ENCODE data around the gene LPP.

DNA sequence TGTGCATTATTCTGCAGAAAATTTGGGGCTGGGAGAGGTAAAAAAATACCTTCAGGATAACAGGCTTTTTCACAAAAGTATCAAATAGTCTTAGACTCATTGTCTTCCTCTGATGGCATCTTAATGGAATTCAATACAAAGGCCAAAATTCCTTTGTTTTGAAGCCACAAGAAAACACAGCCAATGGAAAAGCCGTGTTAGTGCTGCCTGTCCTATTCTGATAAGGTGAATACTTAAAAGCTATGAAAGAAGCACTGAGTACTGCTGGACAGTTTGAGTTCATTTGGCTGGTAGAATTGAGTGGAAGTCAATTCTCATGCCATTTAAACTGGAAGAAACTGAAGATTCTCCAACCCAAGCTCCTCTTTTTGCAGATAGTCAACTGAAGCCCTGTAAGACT lies 622.5 kb downstream of the LPP start:
- TF ChIP-seq, protein P1, sequence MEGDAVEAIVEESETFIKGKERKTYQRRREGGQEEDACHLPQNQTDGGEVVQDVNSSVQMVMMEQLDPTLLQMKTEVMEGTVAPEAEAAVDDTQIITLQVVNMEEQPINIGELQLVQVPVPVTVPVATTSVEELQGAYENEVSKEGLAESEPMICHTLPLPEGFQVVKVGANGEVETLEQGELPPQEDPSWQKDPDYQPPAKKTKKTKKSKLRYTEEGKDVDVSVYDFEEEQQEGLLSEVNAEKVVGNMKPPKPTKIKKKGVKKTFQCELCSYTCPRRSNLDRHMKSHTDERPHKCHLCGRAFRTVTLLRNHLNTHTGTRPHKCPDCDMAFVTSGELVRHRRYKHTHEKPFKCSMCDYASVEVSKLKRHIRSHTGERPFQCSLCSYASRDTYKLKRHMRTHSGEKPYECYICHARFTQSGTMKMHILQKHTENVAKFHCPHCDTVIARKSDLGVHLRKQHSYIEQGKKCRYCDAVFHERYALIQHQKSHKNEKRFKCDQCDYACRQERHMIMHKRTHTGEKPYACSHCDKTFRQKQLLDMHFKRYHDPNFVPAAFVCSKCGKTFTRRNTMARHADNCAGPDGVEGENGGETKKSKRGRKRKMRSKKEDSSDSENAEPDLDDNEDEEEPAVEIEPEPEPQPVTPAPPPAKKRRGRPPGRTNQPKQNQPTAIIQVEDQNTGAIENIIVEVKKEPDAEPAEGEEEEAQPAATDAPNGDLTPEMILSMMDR (IDR thresholded peaks at IDR 0.05; ENCODE audit: insufficient read depth, low read depth, low read length) = no peak
- no peak for TF ChIP-seq EZH2 (IDR thresholded peaks at IDR 0.05; ENCODE audit: insufficient read depth, low read length)
